GM21529 (cell line): ENCODE results near the gene DENND4B.

Experiments
- ATAC-seq: cut with Tn5 transposase; IDR thresholded peaks from one replicate; pipeline ENCODE4 v1.9.1; 2021; ENCODE audit not compliant: unreplicated experiment

The DENND4B gene

GRCh38 chr1:153945795-153946621, 510 bp downstream of the DENND4B start:
- peak; percentile 62 for ATAC-seq

- ATAC-seq = no peak
Observed at GRCh38 chr1:153945131-153945794, 1.3 kb downstream of the DENND4B start.

GRCh38 chr1:153944827-153945117, 1.7 kb downstream of the DENND4B start:
- ATAC-seq = no peak

- ATAC-seq = no peak
Observed at GRCh38 chr1:153944005-153944826, 2.3 kb downstream of the DENND4B start.

- no peak for ATAC-seq
Observed at GRCh38 chr1:153942766-153943549, 3.6 kb downstream of the DENND4B start.

GRCh38 chr1:153941826-153942725, 4.4 kb downstream of the DENND4B start:
- no peak for ATAC-seq

GRCh38 chr1:153940756-153941155, 5.8 kb downstream of the DENND4B start:
- ATAC-seq = no peak

- no peak for ATAC-seq
Observed at GRCh38 chr1:153939476-153939875, 7.0 kb downstream of the DENND4B start.

- ATAC-seq = no peak
Observed at GRCh38 chr1:153938996-153939395, 7.5 kb downstream of the DENND4B start.

- ATAC-seq = no peak
Observed at GRCh38 chr1:153937331-153937730, 9.2 kb downstream of the DENND4B start.

- no peak for ATAC-seq
Observed at GRCh38 chr1:153936011-153936802, 10.3 kb downstream of the DENND4B start.

- ATAC-seq = no peak
Observed at GRCh38 chr1:153934746-153935145, 11.8 kb downstream of the DENND4B start.

GRCh38 chr1:153933955-153934354, 12.6 kb downstream of the DENND4B start:
- ATAC-seq = no peak

- ATAC-seq = no peak
Observed at GRCh38 chr1:153933430-153933829, 13.1 kb downstream of the DENND4B start.

GRCh38 chr1:153932156-153933131, 14.1 kb downstream of the DENND4B start:
- ATAC-seq = no peak

- ATAC-seq = no peak
Observed at GRCh38 chr1:153929981-153930948, 16.3 kb downstream of the DENND4B start.

GRCh38 chr1:153929426-153929825, 17.1 kb downstream of the DENND4B start:
- ATAC-seq = no peak
